Neural crest cell (in vitro differentiated cells): ENCODE data around the gene NANS. TPM values are rescaled to one million over a fixed set of nuclear protein-coding genes. Genes with fewer than 3 reads are reported as not detected.

ENCODE experiments used
- DNase-seq: peaks from one replicate; pipeline ENCODE4 v3.0.0; 2021; ENCODE audit warnings: low read depth, mixed read lengths, low spot score
- H3K27ac Mint-ChIP-seq: one replicate; pipeline ENCODE4 v1.8.0; 2021; ENCODE audit warnings: mild to moderate bottlenecking, mixed read lengths; ENCODE audit not compliant: unreplicated experiment
- H3K27me3 Mint-ChIP-seq: 2 replicates; pipeline ENCODE4 v1.8.0; 2021; ENCODE audit warnings: low read depth, mild to moderate bottlenecking, mixed read lengths
- H3K36me3 Mint-ChIP-seq: 2 replicates; pipeline ENCODE4 v1.8.0; 2021; ENCODE audit warnings: low read depth, mild to moderate bottlenecking, mixed read lengths
- H3K4me1 Mint-ChIP-seq: 2 replicates; pipeline ENCODE4 v1.8.0; 2021; ENCODE audit warnings: mixed read lengths
- H3K4me3 Mint-ChIP-seq: one replicate; pipeline ENCODE4 v1.8.0; 2021; ENCODE audit warnings: mild to moderate bottlenecking, mixed read lengths
- H3K9me3 Mint-ChIP-seq: 2 replicates; pipeline ENCODE4 v1.8.0; 2021; ENCODE audit warnings: mixed read lengths
- CTCF ChIP-seq: fragments of 200-600 bp; sonication (generic); conservative IDR thresholded peaks from 2 replicates; pipeline ENCODE4 v1.5.0; 2021; ENCODE audit warnings: antibody characterized with exemption, mild to moderate bottlenecking
- total RNA-seq: library from RNA; stranded (reverse); gene quantifications from 2 replicates; pipeline ENCODE4 v1.2.1, GENCODE V29; 2021

The NANS gene
- total RNA-seq, 1 donor from 2014 or later: 39.6 TPM

- H3K36me3 Mint-ChIP-seq: peaks cover 8% of the 10 kb centered on the region
- H3K27ac Mint-ChIP-seq: no peak overlapping the region
- DNase-seq: no peak
- no peaks in the 10 kb centered on the region for H3K9me3 Mint-ChIP-seq
- no peak overlapping the region for H3K4me3 Mint-ChIP-seq
- peaks cover 17% of the 10 kb centered on the region for H3K27me3 Mint-ChIP-seq
- no peak for TF ChIP-seq CTCF
- H3K4me1 Mint-ChIP-seq: peaks cover 23% of the 10 kb centered on the region
Measured at GRCh38 chr9:98084396-98084795, 27.9 kb downstream of the NANS start.

- Mint-ChIP-seq H3K36me3 (peaks cover 5% of the 10 kb centered on the region), H3K27me3 (peaks cover 21% of the 10 kb centered on the region), H3K27ac (no peak overlapping the region), H3K4me1 (peaks cover 23% of the 10 kb centered on the region), H3K4me3 (no peak overlapping the region), H3K9me3 (no peaks in the 10 kb centered on the region)
- TF ChIP-seq CTCF: no peak
- no peak for DNase-seq
Measured at GRCh38 chr9:98085058-98085457, 28.5 kb downstream of the NANS start.

- H3K27ac Mint-ChIP-seq: no peak overlapping the region
- no peak overlapping the region for H3K4me3 Mint-ChIP-seq
- H3K4me1 Mint-ChIP-seq: peaks cover 23% of the 10 kb centered on the region
- H3K36me3 Mint-ChIP-seq: peaks cover 5% of the 10 kb centered on the region
- TF ChIP-seq CTCF: no peak
- H3K27me3 Mint-ChIP-seq: peaks cover 21% of the 10 kb centered on the region
- H3K9me3 Mint-ChIP-seq: no peaks in the 10 kb centered on the region
- DNase-seq: no peak
Measured at GRCh38 chr9:98085944-98086343, 29.4 kb downstream of the NANS start.

GRCh38 chr9:98086461-98086860 lies 29.9 kb downstream of the NANS start:
- no peaks in the 10 kb centered on the region for H3K9me3 Mint-ChIP-seq
- peaks cover 5% of the 10 kb centered on the region for H3K36me3 Mint-ChIP-seq
- H3K27me3 Mint-ChIP-seq: peaks cover 21% of the 10 kb centered on the region
- H3K4me1 Mint-ChIP-seq: peaks cover 23% of the 10 kb centered on the region
- no peak for TF ChIP-seq CTCF
- H3K4me3 Mint-ChIP-seq: peak overlapping the region; percentile 3
- DNase-seq: no peak
- no peak overlapping the region for H3K27ac Mint-ChIP-seq

GRCh38 chr9:98087420-98088354 lies 31.2 kb downstream of the NANS start:
- peaks cover 23% of the 10 kb centered on the region for H3K4me1 Mint-ChIP-seq
- DNase-seq: peak; percentile 22
- no peaks in the 10 kb centered on the region for H3K9me3 Mint-ChIP-seq
- peaks cover 24% of the 10 kb centered on the region for H3K27me3 Mint-ChIP-seq
- H3K36me3 Mint-ChIP-seq: peaks cover 5% of the 10 kb centered on the region
- H3K27ac Mint-ChIP-seq: no peak overlapping the region
- no peak overlapping the region for H3K4me3 Mint-ChIP-seq
- peak; percentile 11 for TF ChIP-seq CTCF
